ENCODE results near the gene PIP5KL1.

The PIP5KL1 gene

GRCh38 chr9:127912882-127913281 is 17.7 kb downstream of the PIP5KL1 start:
- peak; percentile 95 for DNase-seq

GRCh38 chr9:127912296-127912695 is 18.3 kb downstream of the PIP5KL1 start:
- DNase-seq = no peak

GRCh38 chr9:127910613-127911205 is 19.9 kb downstream of the PIP5KL1 start:
- peak; percentile 31 for DNase-seq

GRCh38 chr9:127909839-127910273 is 20.7 kb downstream of the PIP5KL1 start:
- DNase-seq = no peak

- no peak for DNase-seq
These were observed 22.0 kb downstream of the PIP5KL1 start for GRCh38 chr9:127908660-127908926.

- DNase-seq = no peak
These were observed 22.5 kb downstream of the PIP5KL1 start for GRCh38 chr9:127907867-127908659.

GRCh38 chr9:127905788-127906191 is 24.8 kb downstream of the PIP5KL1 start:
- DNase-seq = no peak

GRCh38 chr9:127905004-127905728 is 25.4 kb downstream of the PIP5KL1 start:
- no peak for DNase-seq

- DNase-seq = peak; percentile 77
These were observed 26.0 kb downstream of the PIP5KL1 start for GRCh38 chr9:127904561-127905003.

GRCh38 chr9:127903557-127904475 is 26.8 kb downstream of the PIP5KL1 start:
- DNase-seq = no peak

GRCh38 chr9:127899128-127899943 is 31.2 kb downstream of the PIP5KL1 start, which contains the start of gene ST6GALNAC6:
ST6GALNAC6 (minus strand) TSS chr9:127899603; CDS start chr9:127897981, 1,622 bp downstream.
- DNase-seq = no peak

- DNase-seq = no peak
These were observed 32.0 kb downstream of the PIP5KL1 start for GRCh38 chr9:127898433-127899127.

- DNase-seq = peak; percentile 39
These were observed 33.3 kb downstream of the PIP5KL1 start for GRCh38 chr9:127897193-127897692.

- DNase-seq = no peak
These were observed 34.0 kb downstream of the PIP5KL1 start for GRCh38 chr9:127896395-127897192.

- no peak for DNase-seq
These were observed 34.8 kb downstream of the PIP5KL1 start for GRCh38 chr9:127895811-127896210.

GRCh38 chr9:127893392-127893791 is 37.2 kb downstream of the PIP5KL1 start:
- DNase-seq = no peak

- no peak for DNase-seq
These were observed 37.7 kb downstream of the PIP5KL1 start for GRCh38 chr9:127892831-127893230.

GRCh38 chr9:127890053-127890452 is 40.5 kb downstream of the PIP5KL1 start:
- DNase-seq = no peak

GRCh38 chr9:127887792-127888191 is 42.8 kb downstream of the PIP5KL1 start:
- DNase-seq = no peak

GRCh38 chr9:127886401-127886972 is 44.1 kb downstream of the PIP5KL1 start:
- no peak for DNase-seq

All from NCI-H2029 (cell line).